Kidney (tissue), 14 donors: ENCODE data around the gene PLCH2. TPM values are rescaled to one million over a fixed set of nuclear protein-coding genes. Genes with fewer than 3 reads are reported as not detected.

Experiments
- DNase-seq, 5 donors: peaks; one replicate each; pipeline ENCODE4 v3.0.0-alpha.2; 2013 to 2020
- FAIRE-seq: peaks from 2 replicates; lab custom pipeline; 2012; peaks lifted over from hg19 to GRCh38; lab: Jason Lieb, UNC
- H3K27ac ChIP-seq, 2 donors: one replicate each; pipeline ENCODE4 v1.7.0; 2013; ENCODE audit warnings: low read depth in 2 of 2, low read length in 2 of 2, inconsistent platforms in 1 of 2
- H3K27me3 ChIP-seq: one replicate; pipeline ENCODE4 v1.7.1; 2013; ENCODE audit warnings: low read length, inconsistent platforms; ENCODE audit not compliant: control insufficient read depth, insufficient read depth
- H3K36me3 ChIP-seq, 3 donors: one replicate each; pipeline versions ENCODE4 v1.7.0 to v1.7.1; 2013; ENCODE audit warnings: low read length in 3 of 3, control low read depth in 1 of 3, inconsistent platforms in 1 of 3; ENCODE audit not compliant: insufficient read depth in 3 of 3, control insufficient read depth in 2 of 3
- H3K4me1 ChIP-seq, 3 donors: one replicate each; pipeline versions ENCODE4 v1.7.0 to v1.7.1; 2013; ENCODE audit warnings: low read length in 3 of 3, inconsistent platforms in 1 of 3, low read depth in 1 of 3; ENCODE audit not compliant: control insufficient read depth in 2 of 3, insufficient read depth in 2 of 3
- H3K4me3 ChIP-seq, 3 donors: one replicate each; pipeline versions ENCODE4 v1.7.0 to v1.8.1; 2013; ENCODE audit warnings: low read length in 3 of 3, control low read depth in 1 of 3, inconsistent platforms in 1 of 3
- H3K9ac ChIP-seq, 3 donors: one replicate each; pipeline versions ENCODE4 v1.7.0 to v1.7.1; 2013; ENCODE audit warnings: low read length in 3 of 3, control low read depth in 1 of 3, inconsistent platforms in 1 of 3
- H3K9me3 ChIP-seq, 3 donors: one replicate each; pipeline versions ENCODE4 v1.7.0 to v1.7.1; 2013; ENCODE audit warnings: low read length in 3 of 3, control low read depth in 1 of 3, inconsistent platforms in 1 of 3; ENCODE audit not compliant: control insufficient read depth in 2 of 3, insufficient read depth in 1 of 3
- intact Hi-C: fragments of 100-400 bp; cut with DNase I; formaldehyde crosslinking; loops from one replicate; pipeline ENCODE4 v1.11.1; 2022
- polyA plus RNA-seq: library from polyadenylated mRNA; stranded (reverse); fragments of 350-450 nt; fragmentation: Illumina TruSeq; extraction: RNeasy Lipid Tissue Mini Kit (QIAGEN cat#74804); gene quantifications from one replicate; pipeline ENCODE4 v1.2.3, GENCODE V29; 2014; ENCODE audit warnings: low read depth, low replicate concordance; ENCODE audit not compliant: insufficient read depth
- total RNA-seq: library from RNA; stranded (reverse); fragmentation: NEBNext Ultra II Directional; extraction: Animal tissue kit (Norgen Biotek cat#: 25700); gene quantifications from one replicate; pipeline ENCODE4 v1.2.1, GENCODE V29; 2021
- TF ChIP-seq, protein P1 (sequence below): IDR thresholded peaks from 3 replicates; pipeline ENCODE4 v1.5.1; 2012; ENCODE audit warnings: mild to moderate bottlenecking, moderate library complexity, borderline replicate concordance; ENCODE audit not compliant: insufficient read depth; ENCODE audit errors: extremely low read depth
- donor health status: control.
- donor health status: control.
- donor health status: control.
- donor health status: control.
- donor health status: control.
- donor health status: DM: yes; HTN: yes; CAD: no.
- donor health status: Normal renal cell carcinoma (clear cell type).

The PLCH2 gene
- total and polyA plus RNA-seq, 2 donors from 2014 or later: 7.4 to 8.7 TPM

DNA sequence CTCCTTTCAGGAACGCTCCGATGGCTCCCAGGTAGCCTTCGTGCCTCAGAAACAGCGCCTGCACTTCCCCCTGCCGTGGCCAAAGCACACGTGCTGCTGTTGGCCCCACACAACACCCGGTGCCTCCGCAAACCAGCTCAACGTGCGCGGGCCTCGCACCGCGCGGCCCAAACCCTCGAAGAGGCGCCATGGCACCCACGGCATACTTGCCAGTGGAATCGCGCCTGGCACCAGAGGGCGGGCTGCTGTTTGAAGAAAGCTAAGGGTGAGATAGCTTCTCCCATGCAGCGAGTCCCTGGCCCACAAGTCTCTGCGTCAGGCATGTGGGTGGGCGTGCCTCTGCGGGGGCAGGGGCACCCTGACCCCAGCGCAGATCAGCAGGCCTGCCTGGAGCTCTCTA is 42.4 kb downstream of the PLCH2 start:
- TF ChIP-seq, protein P1, sequence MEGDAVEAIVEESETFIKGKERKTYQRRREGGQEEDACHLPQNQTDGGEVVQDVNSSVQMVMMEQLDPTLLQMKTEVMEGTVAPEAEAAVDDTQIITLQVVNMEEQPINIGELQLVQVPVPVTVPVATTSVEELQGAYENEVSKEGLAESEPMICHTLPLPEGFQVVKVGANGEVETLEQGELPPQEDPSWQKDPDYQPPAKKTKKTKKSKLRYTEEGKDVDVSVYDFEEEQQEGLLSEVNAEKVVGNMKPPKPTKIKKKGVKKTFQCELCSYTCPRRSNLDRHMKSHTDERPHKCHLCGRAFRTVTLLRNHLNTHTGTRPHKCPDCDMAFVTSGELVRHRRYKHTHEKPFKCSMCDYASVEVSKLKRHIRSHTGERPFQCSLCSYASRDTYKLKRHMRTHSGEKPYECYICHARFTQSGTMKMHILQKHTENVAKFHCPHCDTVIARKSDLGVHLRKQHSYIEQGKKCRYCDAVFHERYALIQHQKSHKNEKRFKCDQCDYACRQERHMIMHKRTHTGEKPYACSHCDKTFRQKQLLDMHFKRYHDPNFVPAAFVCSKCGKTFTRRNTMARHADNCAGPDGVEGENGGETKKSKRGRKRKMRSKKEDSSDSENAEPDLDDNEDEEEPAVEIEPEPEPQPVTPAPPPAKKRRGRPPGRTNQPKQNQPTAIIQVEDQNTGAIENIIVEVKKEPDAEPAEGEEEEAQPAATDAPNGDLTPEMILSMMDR: no peak
- DNase-seq: no peak

DNA sequence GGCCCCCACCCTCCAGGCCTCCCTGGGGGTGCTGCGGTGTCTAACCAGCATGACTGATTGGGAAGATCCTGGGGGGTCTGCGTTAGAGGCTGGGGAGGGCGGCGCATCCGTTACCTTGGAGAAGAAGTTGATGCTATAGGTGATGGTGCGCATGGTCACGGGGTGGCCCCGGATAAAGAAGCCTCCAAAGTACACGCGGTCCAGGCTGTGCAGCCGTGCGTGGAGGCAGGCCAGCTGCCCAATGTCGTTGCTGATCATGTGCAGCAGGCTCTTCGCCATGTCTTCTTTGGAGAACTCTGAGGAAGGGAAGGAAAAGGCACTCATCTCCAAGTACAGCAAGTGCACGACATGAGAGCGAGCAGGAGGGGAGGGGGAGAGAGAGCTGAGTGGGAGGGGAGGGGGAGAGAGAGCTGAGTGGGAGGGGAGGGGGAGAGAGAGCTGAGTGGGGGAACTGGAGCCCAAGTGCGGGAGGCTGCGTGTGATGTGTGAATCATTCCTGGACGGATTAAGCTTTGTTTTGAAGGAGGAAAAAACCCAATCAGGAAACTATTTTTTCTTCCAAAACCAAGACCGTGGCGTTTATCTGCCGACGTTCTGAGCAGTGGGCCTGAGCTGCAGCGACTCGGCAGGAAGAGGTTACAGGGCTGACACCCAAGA is 43.1 kb downstream of the PLCH2 start:
- FAIRE-seq (no peak), DNase-seq (no peak)
- Histone ChIP-seq H3K27ac (no peak overlapping the region), H3K9ac (no peak overlapping the region), H3K27me3 (no peaks in the 10 kb centered on the region), H3K36me3 (peaks cover 2 to 54% (median 36%) of the 10 kb centered on the region in 3 donors), H3K4me1 (peaks cover 0 to 3% (median 0%) of the 10 kb centered on the region in 3 donors), H3K4me3 (no peak overlapping the region), H3K9me3 (no peaks in the 10 kb centered on the region)
- TF ChIP-seq, protein P1: no peak
- intact Hi-C loops: no loop called here

More for the DNA sequence above, 42.4 kb downstream of the PLCH2 start:
- intact Hi-C loops: no loop called here
- no peak overlapping the region for H3K4me3 ChIP-seq
- H3K4me1 ChIP-seq: no peaks in the 10 kb centered on the region
- H3K9ac ChIP-seq: no peak overlapping the region
- FAIRE-seq: no peak
- H3K36me3 ChIP-seq: peaks cover 2 to 54% (median 42%) of the 10 kb centered on the region in 3 donors
- no peaks in the 10 kb centered on the region for H3K27me3 ChIP-seq
- H3K9me3 ChIP-seq: no peaks in the 10 kb centered on the region
- H3K27ac ChIP-seq: no peak overlapping the region

DNA sequence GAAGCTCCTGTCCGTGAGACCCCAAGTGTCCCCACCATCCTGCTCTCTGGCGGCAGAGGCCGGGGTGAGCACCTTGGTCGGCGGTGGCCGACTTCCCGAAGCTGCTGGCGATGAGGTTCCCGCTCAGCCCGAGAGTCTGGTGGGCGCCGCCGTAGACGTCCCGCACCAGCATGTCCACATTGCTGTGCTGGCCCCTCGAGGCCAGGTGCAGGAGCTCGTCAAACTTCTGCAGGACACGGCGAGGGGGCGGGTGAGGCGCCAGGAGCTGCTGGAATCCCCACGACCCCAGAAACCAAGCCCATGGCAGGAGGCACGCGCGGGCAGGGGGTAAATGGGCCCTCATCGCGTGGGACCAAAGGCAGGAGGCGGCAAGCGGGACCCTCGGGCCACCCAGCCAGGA is 43.6 kb downstream of the PLCH2 start:
- no peak for FAIRE-seq
- TF ChIP-seq, protein P1: no peak
- peaks cover 2 to 53% (median 35%) of the 10 kb centered on the region in 3 donors for H3K36me3 ChIP-seq
- no peak overlapping the region for H3K9ac ChIP-seq
- no peak overlapping the region for H3K27ac ChIP-seq
- intact Hi-C loops: no loop called here
- H3K4me1 ChIP-seq: peaks cover 0 to 8% (median 3%) of the 10 kb centered on the region in 3 donors
- no peak overlapping the region for H3K4me3 ChIP-seq
- H3K9me3 ChIP-seq: no peaks in the 10 kb centered on the region
- H3K27me3 ChIP-seq: no peaks in the 10 kb centered on the region
- DNase-seq: no peak
